ENCODE measurements around the gene PLN.

The PLN gene

DNA sequence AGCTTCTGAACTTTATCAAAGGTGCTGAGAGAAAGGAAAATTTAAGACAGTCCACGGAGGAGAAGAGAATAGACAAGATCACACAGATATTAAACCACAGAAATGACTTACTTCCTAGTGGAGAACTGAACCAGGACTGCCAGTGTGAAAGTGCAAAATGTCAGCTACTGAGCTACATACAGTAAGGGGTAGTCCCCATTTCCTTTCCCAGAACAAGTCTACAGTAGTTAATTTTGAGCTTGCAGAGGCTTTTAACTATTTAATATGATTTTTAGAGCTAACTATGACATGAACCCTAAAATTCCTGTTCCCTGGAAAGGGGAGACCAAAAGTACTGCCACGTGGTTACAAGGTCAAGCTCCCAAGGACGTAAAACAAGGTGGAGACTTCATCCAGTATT is 58.2 kb downstream of the PLN start:
- TF ChIP-seq TAF1 (IDR thresholded peaks at IDR 0.05; ENCODE audit: borderline replicate concordance, insufficient read depth, low read length) (no peak), FOXP2 (optimal IDR thresholded peaks at IDR 0.05; ENCODE audit: borderline replicate concordance, extremely low read depth, extremely low read length, insufficient read depth) (no peak), POLR2AphosphoS5 (IDR thresholded peaks at IDR 0.05; ENCODE audit: low read depth, low read length) (no peak), SIN3A (IDR thresholded peaks at IDR 0.05; ENCODE audit: borderline replicate concordance, insufficient read depth, low read length) (no peak)
- TF ChIP-seq, protein P1, sequence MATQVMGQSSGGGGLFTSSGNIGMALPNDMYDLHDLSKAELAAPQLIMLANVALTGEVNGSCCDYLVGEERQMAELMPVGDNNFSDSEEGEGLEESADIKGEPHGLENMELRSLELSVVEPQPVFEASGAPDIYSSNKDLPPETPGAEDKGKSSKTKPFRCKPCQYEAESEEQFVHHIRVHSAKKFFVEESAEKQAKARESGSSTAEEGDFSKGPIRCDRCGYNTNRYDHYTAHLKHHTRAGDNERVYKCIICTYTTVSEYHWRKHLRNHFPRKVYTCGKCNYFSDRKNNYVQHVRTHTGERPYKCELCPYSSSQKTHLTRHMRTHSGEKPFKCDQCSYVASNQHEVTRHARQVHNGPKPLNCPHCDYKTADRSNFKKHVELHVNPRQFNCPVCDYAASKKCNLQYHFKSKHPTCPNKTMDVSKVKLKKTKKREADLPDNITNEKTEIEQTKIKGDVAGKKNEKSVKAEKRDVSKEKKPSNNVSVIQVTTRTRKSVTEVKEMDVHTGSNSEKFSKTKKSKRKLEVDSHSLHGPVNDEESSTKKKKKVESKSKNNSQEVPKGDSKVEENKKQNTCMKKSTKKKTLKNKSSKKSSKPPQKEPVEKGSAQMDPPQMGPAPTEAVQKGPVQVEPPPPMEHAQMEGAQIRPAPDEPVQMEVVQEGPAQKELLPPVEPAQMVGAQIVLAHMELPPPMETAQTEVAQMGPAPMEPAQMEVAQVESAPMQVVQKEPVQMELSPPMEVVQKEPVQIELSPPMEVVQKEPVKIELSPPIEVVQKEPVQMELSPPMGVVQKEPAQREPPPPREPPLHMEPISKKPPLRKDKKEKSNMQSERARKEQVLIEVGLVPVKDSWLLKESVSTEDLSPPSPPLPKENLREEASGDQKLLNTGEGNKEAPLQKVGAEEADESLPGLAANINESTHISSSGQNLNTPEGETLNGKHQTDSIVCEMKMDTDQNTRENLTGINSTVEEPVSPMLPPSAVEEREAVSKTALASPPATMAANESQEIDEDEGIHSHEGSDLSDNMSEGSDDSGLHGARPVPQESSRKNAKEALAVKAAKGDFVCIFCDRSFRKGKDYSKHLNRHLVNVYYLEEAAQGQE (IDR thresholded peaks at IDR 0.05; ENCODE audit: insufficient read depth in 1 of 2, low read depth in 2 of 2, low read length in 2 of 2) = no peak

DNA sequence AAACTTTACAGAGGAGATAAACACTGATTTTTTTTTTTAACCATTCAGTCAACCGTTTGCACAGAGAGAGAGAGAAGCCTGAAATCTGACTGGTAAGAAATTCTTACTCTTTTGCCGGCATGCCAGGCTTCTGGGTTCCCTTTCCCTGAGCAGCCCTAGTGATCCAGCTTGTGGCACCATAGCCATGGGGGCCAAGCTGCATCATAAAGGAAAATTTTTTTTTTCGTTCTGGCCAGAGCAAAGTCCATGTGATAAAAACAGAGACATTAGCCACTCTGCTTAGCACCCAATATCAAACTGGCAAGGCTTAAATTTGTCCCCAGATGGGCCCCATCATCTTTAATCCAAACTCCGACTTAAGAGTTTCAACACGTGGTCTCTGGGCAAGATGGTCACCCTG is 58.8 kb downstream of the PLN start:
- TF ChIP-seq SIN3A (IDR thresholded peaks at IDR 0.05; ENCODE audit: borderline replicate concordance, insufficient read depth, low read length) (no peak), TAF1 (IDR thresholded peaks at IDR 0.05; ENCODE audit: borderline replicate concordance, insufficient read depth, low read length) (no peak), FOXP2 (optimal IDR thresholded peaks at IDR 0.05; ENCODE audit: borderline replicate concordance, extremely low read depth, extremely low read length, insufficient read depth) (no peak), POLR2AphosphoS5 (IDR thresholded peaks at IDR 0.05; ENCODE audit: low read depth, low read length) (no peak)
- TF ChIP-seq, protein P1 (IDR thresholded peaks at IDR 0.05; ENCODE audit: insufficient read depth in 1 of 2, low read depth in 2 of 2, low read length in 2 of 2) = no peak
